Measurements from ENCODE around the gene PNMA6A.
"Not testable (repeated sequence)": the region's sequence is repeated elsewhere in the genome, so short reads cannot be mapped to it uniquely, and the experiment has no call there.

Gene PNMA6A

DNA sequence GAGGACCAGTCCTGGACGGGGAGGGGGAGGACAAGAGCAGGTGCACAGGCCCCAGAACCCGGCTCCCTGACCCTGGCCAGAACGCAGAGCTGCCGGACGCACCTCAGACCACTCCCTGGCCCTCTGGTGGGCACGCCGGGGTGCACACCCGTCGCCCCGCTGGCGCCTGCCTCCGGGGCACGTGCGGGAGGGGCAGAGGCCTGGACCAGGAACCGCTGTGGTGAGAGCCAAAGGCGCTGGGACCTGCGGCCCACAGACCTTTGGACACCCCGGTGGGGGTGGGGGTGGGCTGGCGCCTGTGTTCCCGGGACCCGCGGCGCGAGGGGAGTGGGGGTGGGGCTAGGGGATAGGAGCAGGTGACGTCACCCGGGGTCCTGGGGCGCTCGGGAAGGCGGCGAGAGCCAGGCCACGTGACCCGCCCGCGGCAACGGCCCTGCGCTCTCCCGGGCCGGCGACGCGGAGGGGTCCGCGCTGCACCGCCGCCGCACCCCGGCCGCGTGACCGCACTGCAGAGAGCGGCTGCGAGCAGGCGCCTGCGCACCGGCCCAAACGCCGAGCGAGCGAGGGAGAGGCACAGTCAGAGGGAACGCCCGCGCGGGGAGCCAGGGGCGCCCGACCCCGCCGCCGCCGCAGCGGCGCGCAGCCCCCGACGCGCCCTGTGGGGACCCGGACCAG lies at the start of gene PNMA6A:
Gene PNMA6A, plus strand, starts transcription at position 546 of the 675 bp plus-strand sequence. CDS start 609 bp downstream, outside the sequence.
- not testable (repeated sequence) for H3K9ac ChIP-seq (ENCODE audit: low read depth, low read length); H3K4me1 ChIP-seq (ENCODE audit: control insufficient read depth, insufficient read depth, low read length); H3K27me3 ChIP-seq (ENCODE audit: control insufficient read depth, insufficient read depth, low read length); H3K36me3 ChIP-seq (ENCODE audit: control insufficient read depth, insufficient read depth, low read length); H3K4me3 ChIP-seq (ENCODE audit: low read depth, low read length); H3K9me3 ChIP-seq (ENCODE audit: control insufficient read depth, insufficient read depth, low read length)

DNA sequence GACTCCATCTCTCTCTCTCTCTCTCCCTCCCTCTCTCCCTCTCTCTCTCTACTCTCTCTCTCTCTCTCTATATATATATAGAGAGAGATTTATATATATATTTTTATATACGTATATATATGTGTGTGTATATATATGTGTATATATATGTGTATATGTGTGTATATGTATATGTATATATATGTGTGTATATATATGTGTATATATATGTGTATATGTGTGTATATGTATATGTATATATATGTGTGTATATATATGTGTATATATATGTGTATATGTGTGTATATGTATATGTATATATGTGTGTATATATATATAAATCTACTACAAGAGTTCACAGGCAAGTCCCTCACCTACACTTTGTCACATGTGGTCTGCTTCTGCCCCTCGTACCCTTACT lies 45.8 kb upstream of the PNMA6A start:
- H3K27me3 ChIP-seq (ENCODE audit: control insufficient read depth, insufficient read depth, low read length); H3K9me3 ChIP-seq (ENCODE audit: control insufficient read depth, insufficient read depth, low read length): not testable (repeated sequence)

DNA sequence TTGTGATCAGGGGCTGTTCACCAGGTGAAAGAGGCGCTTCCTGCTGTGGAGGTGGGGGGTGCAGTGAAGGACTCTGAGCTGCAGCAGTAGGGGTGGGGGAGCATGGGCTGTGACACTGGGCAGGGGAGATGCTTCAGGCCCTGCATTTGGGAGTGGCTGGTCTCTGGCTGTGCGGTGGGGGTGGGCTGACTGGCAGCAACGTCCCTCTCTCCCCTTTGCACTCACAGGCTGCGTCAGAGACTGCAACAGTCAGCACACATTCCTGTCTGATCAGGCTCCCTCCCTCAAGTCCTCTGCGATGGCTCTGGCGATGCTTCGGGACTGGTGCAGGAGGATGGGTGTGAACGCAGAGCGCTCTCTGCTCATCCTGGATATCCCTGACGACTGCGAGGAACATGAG lies 43.8 kb upstream of the PNMA6A start:
- H3K4me1 ChIP-seq (ENCODE audit: control insufficient read depth, insufficient read depth, low read length); H3K36me3 ChIP-seq (ENCODE audit: control insufficient read depth, insufficient read depth, low read length); H3K27me3 ChIP-seq (ENCODE audit: control insufficient read depth, insufficient read depth, low read length); H3K4me3 ChIP-seq (ENCODE audit: low read depth, low read length); H3K9ac ChIP-seq (ENCODE audit: low read depth, low read length); H3K9me3 ChIP-seq (ENCODE audit: control insufficient read depth, insufficient read depth, low read length): not testable (repeated sequence)

More for the DNA sequence above, 45.8 kb upstream of the PNMA6A start:
- H3K9ac ChIP-seq (ENCODE audit: low read depth, low read length); H3K36me3 ChIP-seq (ENCODE audit: control insufficient read depth, insufficient read depth, low read length); H3K4me3 ChIP-seq (ENCODE audit: low read depth, low read length); H3K4me1 ChIP-seq (ENCODE audit: control insufficient read depth, insufficient read depth, low read length): not testable (repeated sequence)

DNA sequence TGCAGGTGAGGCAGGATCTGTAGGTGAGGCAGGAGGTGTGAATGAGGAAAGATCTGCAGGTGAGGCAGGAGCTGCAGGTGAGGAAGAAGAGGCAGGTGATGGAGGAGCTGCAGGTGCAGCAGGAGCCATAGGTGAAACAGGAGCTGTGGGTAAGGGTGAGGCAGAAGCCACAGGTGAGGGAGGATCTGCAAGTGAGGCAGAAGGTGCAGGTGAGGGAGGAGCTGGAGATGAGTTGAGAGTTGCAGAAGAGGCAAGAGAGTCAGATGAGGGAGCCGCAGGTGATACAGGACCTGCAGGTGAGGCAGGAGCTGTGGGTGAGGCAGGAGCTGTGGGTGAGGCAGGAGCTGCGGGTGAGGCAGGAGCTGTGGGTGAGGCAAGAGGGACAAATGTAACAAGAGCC lies 43.1 kb upstream of the PNMA6A start:
- H3K4me3 ChIP-seq (ENCODE audit: low read depth, low read length) = no peak overlapping the region
- no peaks in the 10 kb centered on the region for H3K9me3 ChIP-seq (ENCODE audit: control insufficient read depth, insufficient read depth, low read length)
- peaks cover 6% of the 10 kb centered on the region for H3K27me3 ChIP-seq (ENCODE audit: control insufficient read depth, insufficient read depth, low read length)
- no peaks in the 10 kb centered on the region for H3K4me1 ChIP-seq (ENCODE audit: control insufficient read depth, insufficient read depth, low read length)
- no peaks in the 10 kb centered on the region for H3K36me3 ChIP-seq (ENCODE audit: control insufficient read depth, insufficient read depth, low read length)
- no peak overlapping the region for H3K9ac ChIP-seq (ENCODE audit: low read depth, low read length)

DNA sequence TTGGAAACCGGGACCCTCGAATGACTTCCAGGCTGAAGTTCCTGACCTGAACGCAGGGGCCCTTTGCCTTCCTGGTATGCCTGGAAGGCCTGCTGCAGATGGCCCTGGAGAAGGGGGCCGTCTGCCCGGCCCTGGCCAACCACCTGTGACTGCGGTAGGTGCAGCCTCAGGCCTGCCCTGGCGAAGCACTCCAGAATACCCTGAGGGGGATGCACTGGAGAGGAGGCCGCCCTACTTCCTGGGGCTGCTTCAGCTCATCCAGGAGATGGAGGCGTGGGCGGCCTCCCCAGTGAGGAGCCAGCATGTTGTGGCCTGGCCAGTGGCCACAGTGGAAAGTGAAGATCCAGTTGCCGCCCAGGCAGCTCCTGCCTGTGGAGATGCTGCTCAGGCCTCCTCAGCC lies 42.4 kb upstream of the PNMA6A start:
- no peak overlapping the region for H3K4me3 ChIP-seq (ENCODE audit: low read depth, low read length)
- H3K9ac ChIP-seq (ENCODE audit: low read depth, low read length) = no peak overlapping the region
- no peaks in the 10 kb centered on the region for H3K4me1 ChIP-seq (ENCODE audit: control insufficient read depth, insufficient read depth, low read length)
- peaks cover 6% of the 10 kb centered on the region for H3K27me3 ChIP-seq (ENCODE audit: control insufficient read depth, insufficient read depth, low read length)
- no peaks in the 10 kb centered on the region for H3K36me3 ChIP-seq (ENCODE audit: control insufficient read depth, insufficient read depth, low read length)
- peaks cover 3% of the 10 kb centered on the region for H3K9me3 ChIP-seq (ENCODE audit: control insufficient read depth, insufficient read depth, low read length)

DNA sequence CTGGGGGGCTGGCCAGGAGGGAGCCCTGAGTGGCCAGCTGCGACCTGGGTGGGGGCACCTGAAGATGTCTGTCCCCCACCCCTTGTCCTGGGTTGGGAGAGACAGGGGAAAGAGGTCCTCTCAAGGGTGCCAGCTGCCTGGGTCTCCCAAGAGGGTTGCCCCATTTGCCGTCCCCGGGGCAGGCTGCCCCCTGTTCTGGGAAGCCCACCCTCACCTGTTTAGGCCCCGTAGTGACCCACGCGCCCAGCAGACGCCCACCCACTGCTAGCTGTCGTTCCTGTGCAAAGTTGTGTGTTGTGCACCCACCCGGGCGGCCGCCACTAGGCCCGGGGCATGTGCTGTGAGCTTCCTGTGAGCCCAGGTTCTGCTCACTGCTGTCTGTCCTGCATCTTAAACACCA lies 41.5 kb upstream of the PNMA6A start:
- Histone ChIP-seq H3K36me3 (ENCODE audit: control insufficient read depth, insufficient read depth, low read length) (no peaks in the 10 kb centered on the region), H3K27me3 (ENCODE audit: control insufficient read depth, insufficient read depth, low read length) (peaks cover 6% of the 10 kb centered on the region), H3K9me3 (ENCODE audit: control insufficient read depth, insufficient read depth, low read length) (peaks cover 3% of the 10 kb centered on the region), H3K9ac (ENCODE audit: low read depth, low read length) (no peak overlapping the region), H3K4me3 (ENCODE audit: low read depth, low read length) (no peak overlapping the region), H3K4me1 (ENCODE audit: control insufficient read depth, insufficient read depth, low read length) (no peaks in the 10 kb centered on the region)

DNA sequence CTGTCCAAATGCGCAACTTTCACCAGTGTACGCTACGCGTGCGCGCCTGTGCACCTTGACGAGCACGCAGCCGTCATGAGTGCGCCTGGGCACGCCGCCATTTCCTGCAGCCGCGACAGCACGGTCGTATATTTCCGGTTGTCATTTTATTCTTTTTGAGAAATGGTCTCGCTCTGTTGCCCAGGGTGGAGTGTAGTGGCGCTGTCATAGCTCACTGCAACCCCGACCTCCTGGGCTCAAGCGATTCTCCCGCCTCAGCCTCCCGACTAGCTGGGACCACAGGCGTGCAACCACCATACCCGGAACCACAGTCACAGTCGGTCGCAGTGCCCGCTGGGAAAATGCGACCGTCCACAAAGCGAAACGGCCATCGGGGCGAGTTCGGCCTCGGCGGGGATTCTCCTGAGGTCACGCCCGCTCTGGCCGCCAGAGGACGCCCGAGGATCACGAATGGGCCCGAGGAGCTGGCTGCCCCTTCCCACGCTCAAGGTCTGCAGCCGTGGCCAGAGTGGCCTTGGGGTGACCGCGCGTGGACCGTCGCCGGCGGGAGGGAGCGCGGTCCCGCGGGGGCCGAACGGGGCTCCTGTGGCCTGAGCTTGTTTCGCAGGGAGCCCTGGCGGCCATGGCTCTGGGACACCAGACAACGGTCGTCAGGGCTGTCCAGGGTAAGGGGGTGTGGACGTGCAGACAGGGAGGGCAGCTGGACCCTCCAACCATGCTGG lies 39.7 kb upstream of the PNMA6A start:
- Histone ChIP-seq H3K27me3 (ENCODE audit: control insufficient read depth, insufficient read depth, low read length) (peaks cover 6% of the 10 kb centered on the region), H3K9ac (ENCODE audit: low read depth, low read length) (no peak overlapping the region), H3K36me3 (ENCODE audit: control insufficient read depth, insufficient read depth, low read length) (no peaks in the 10 kb centered on the region), H3K4me1 (ENCODE audit: control insufficient read depth, insufficient read depth, low read length) (no peaks in the 10 kb centered on the region), H3K4me3 (ENCODE audit: low read depth, low read length) (peak overlapping the region; percentile 37), H3K9me3 (ENCODE audit: control insufficient read depth, insufficient read depth, low read length) (peaks cover 3% of the 10 kb centered on the region)

DNA sequence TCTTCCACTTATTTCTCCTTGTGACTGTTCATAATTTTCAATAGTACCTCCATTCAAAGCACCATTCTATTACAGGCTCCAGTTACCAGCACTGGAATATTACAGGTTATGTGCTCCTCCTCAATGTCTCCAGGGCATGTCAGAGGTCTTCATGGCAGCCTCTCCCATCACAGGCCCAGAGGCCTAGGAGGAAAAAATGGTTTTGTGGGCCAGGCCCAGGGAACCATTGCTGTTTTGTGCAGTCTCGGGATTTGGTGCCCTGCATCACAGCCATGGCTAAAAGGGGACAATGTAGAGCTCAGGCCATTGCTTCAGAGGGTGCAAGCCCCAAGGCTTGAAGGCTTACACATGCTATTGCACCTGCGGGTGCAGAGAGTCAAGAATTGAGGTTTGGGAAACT lies 23.2 kb upstream of the PNMA6A start:
- Histone ChIP-seq H3K9ac (ENCODE audit: low read depth, low read length) (no peak overlapping the region), H3K9me3 (ENCODE audit: control insufficient read depth, insufficient read depth, low read length) (peaks cover 13% of the 10 kb centered on the region), H3K27me3 (ENCODE audit: control insufficient read depth, insufficient read depth, low read length) (no peaks in the 10 kb centered on the region), H3K36me3 (ENCODE audit: control insufficient read depth, insufficient read depth, low read length) (no peaks in the 10 kb centered on the region), H3K4me3 (ENCODE audit: low read depth, low read length) (no peak overlapping the region), H3K4me1 (ENCODE audit: control insufficient read depth, insufficient read depth, low read length) (no peaks in the 10 kb centered on the region)

DNA sequence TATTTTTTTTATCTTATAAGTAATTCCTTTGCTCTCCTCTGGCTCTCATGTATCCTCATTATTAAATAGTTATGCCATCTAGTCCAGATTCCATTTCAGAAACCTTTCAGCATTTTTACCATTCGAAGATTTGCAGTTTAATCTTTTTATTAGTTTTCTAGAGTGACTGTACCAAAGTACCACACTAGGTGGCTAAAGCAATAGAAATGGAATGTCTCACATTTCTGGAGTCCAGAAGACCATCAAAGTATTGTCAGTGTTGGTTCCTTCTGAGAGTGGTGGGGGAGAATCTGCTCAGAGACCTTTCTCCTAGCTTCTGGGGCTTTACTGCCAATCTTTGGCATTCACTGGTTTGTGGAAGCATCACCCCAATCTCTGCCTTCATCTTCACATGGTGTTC lies 19.7 kb upstream of the PNMA6A start:
- Histone ChIP-seq H3K4me1 (ENCODE audit: control insufficient read depth, insufficient read depth, low read length) (no peaks in the 10 kb centered on the region), H3K9ac (ENCODE audit: low read depth, low read length) (no peak overlapping the region), H3K36me3 (ENCODE audit: control insufficient read depth, insufficient read depth, low read length) (no peaks in the 10 kb centered on the region), H3K4me3 (ENCODE audit: low read depth, low read length) (no peak overlapping the region), H3K9me3 (ENCODE audit: control insufficient read depth, insufficient read depth, low read length) (peaks cover 9% of the 10 kb centered on the region), H3K27me3 (ENCODE audit: control insufficient read depth, insufficient read depth, low read length) (peaks cover 12% of the 10 kb centered on the region)

DNA sequence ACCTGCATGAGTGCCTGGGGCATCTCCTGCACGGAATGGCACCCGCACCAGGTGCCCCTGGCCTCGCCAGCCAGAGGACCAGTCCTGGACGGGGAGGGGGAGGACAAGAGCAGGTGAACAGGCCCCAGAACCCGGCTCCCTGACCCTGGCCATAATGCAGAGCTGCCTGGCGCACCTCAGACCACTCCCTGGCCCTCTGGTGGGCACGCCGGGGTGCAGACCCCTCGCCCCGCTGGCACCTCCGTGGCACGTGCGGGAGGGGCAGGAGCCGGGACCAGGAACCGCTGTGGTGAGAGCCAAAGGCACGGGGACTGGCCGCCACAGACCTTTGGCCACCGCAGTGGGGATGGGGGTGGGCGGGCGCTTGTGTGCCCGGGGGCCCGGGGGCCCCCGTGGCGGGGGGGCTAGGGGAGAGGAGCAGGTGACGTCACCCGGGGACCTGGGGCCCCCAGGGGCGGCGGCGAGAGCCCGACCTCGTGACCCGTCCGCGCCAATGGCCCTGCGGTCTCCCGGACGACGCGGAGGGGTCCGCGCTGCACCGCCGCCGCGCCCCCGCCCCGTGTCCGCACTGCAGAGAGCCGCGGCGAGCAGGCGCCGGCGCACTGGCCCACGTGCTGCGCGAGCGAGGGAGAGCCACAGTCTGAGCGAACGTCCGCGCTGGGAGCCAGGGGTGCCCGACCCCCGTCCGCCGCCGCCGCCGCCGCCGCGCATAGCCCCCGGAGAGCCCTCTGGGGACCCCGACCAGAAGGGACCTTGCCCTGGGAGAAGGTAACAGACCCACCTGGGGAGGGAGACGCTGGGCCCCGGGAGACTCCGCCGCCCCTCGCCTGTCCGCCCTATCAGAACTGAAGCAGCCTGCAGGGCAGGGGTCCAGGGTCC lies 16.1 kb upstream of the PNMA6A start, which contains the start of gene PNMA3:
Gene PNMA3, plus strand, starts transcription at position 600 of the 879 bp plus-strand sequence. CDS start 586 bp downstream, outside the sequence.
- peak within 1 kb of the TSS; percentile 8 for H3K4me3 ChIP-seq (ENCODE audit: low read depth, low read length)
- no peaks in the 10 kb centered on the region for H3K9me3 ChIP-seq (ENCODE audit: control insufficient read depth, insufficient read depth, low read length)
- no peaks in the 10 kb centered on the region for H3K4me1 ChIP-seq (ENCODE audit: control insufficient read depth, insufficient read depth, low read length)
- no peak within 1 kb of the TSS for H3K9ac ChIP-seq (ENCODE audit: low read depth, low read length)
- peaks cover 2% of the 10 kb centered on the region for H3K36me3 ChIP-seq (ENCODE audit: control insufficient read depth, insufficient read depth, low read length)
- H3K27me3 ChIP-seq (ENCODE audit: control insufficient read depth, insufficient read depth, low read length) = peaks cover 12% of the 10 kb centered on the region

DNA sequence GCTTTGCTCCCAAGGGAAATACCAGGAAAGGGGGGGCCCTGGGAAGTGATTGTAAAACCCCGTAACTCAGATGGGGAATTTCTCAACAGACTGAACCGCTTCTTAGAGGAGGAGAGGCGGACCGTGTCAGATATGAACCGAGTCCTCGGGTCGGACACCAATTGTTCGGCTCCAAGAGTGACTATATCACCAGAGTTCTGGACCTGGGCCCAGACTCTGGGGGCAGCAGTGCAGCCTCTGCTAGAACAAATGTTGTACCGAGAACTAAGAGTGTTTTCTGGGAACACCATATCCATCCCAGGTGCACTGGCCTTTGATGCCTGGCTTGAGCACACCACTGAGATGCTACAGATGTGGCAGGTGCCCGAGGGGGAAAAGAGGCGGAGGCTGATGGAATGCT lies 15.0 kb upstream of the PNMA6A start:
- no peak overlapping the region for H3K9ac ChIP-seq (ENCODE audit: low read depth, low read length)
- H3K36me3 ChIP-seq (ENCODE audit: control insufficient read depth, insufficient read depth, low read length) = peaks cover 2% of the 10 kb centered on the region
- H3K4me3 ChIP-seq (ENCODE audit: low read depth, low read length) = no peak overlapping the region
- H3K4me1 ChIP-seq (ENCODE audit: control insufficient read depth, insufficient read depth, low read length) = no peaks in the 10 kb centered on the region
- peaks cover 12% of the 10 kb centered on the region for H3K27me3 ChIP-seq (ENCODE audit: control insufficient read depth, insufficient read depth, low read length)
- no peaks in the 10 kb centered on the region for H3K9me3 ChIP-seq (ENCODE audit: control insufficient read depth, insufficient read depth, low read length)
